Nephron (organoid): ENCODE data around the gene ECE2.
A peak's percentile ranks its signal among the peaks of the same experiment; 100 is the strongest.

ENCODE experiments used
- H3K27ac Mint-ChIP-seq, 3 experiments: 2 replicates each; pipeline ENCODE4 v1.8.0; 2020; ENCODE audit warnings: mixed read lengths in 3 of 3, mild to moderate bottlenecking in 2 of 3, moderate library complexity in 1 of 3
- H3K27me3 Mint-ChIP-seq: 2 replicates; pipeline ENCODE4 v1.8.0; 2021; ENCODE audit warnings: low read depth, mild to moderate bottlenecking, moderate library complexity, mixed read lengths
- H3K36me3 Mint-ChIP-seq: 2 replicates; pipeline ENCODE4 v1.8.0; 2020; ENCODE audit warnings: low read depth, mixed read lengths
- H3K4me1 Mint-ChIP-seq: 2 replicates; pipeline ENCODE4 v1.8.0; 2020; ENCODE audit warnings: mixed read lengths
- H3K4me3 Mint-ChIP-seq, 3 experiments: 2 replicates each; pipeline ENCODE4 v1.8.0; 2020; ENCODE audit warnings: mild to moderate bottlenecking in 3 of 3, mixed read lengths in 3 of 3, moderate library complexity in 2 of 3
- H3K9me3 Mint-ChIP-seq: 2 replicates; pipeline ENCODE4 v1.8.0; 2020; ENCODE audit warnings: mixed read lengths
- TF ChIP-seq, protein P1 (sequence below), 3 experiments: fragments of 200-600 bp; sonication (generic); IDR thresholded peaks; one replicate each; pipeline ENCODE4 v1.5.0; 2021; ENCODE audit warnings: antibody characterized with exemption in 3 of 3; ENCODE audit not compliant: unreplicated experiment in 3 of 3

The ECE2 gene

DNA sequence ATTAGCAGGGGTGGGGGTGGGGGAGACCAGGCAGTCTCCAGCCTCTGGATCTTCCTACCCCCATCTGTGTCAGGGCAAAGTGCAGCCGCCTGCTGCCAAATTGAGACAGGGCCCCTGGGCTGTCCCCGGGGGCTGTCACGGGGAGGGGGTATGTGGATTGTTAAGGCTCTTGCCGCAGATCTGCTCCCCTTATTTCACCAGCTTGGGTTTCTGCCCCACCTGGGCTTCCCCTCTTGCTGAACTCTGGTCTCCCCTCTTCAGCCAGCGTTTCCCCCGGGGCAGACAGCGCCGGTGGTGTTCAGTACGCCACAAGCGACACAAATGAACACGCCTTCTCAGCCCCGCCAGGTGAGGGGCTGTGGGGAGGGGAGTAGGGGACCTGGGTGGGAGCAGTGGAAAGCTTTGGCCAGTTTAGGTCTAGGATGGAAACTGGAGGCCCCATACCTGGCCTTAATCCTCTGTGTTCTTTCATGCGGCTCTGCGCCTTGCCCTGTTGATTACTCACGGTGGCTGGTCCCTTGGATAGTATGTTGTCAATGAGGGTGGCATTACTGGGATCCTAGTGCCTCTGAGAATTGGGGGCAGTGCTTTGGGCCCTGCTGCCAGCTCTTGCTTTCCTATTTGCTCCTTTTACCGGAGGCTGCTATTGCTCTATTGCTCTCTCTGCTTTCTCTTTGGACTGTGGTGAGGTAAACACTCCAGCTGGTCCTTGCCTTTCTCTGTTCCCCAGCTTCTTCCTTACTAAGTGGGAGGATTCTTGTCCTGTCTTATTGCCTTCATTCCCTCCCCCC lies 40.2 kb downstream of the ECE2 start:
- Mint-ChIP-seq H3K4me1 (peaks cover 27% of the 10 kb centered on the region), H3K9me3 (no peaks in the 10 kb centered on the region), H3K4me3 (peak overlapping the region; percentile 87 to 90 (median 89)), H3K27me3 (no peaks in the 10 kb centered on the region), H3K27ac (peak overlapping the region; percentile 75 to 95 (median 90)), H3K36me3 (peaks cover 31% of the 10 kb centered on the region)
- TF ChIP-seq, protein P1, sequence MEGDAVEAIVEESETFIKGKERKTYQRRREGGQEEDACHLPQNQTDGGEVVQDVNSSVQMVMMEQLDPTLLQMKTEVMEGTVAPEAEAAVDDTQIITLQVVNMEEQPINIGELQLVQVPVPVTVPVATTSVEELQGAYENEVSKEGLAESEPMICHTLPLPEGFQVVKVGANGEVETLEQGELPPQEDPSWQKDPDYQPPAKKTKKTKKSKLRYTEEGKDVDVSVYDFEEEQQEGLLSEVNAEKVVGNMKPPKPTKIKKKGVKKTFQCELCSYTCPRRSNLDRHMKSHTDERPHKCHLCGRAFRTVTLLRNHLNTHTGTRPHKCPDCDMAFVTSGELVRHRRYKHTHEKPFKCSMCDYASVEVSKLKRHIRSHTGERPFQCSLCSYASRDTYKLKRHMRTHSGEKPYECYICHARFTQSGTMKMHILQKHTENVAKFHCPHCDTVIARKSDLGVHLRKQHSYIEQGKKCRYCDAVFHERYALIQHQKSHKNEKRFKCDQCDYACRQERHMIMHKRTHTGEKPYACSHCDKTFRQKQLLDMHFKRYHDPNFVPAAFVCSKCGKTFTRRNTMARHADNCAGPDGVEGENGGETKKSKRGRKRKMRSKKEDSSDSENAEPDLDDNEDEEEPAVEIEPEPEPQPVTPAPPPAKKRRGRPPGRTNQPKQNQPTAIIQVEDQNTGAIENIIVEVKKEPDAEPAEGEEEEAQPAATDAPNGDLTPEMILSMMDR (IDR thresholded peaks at IDR 0.05; ENCODE audit: unreplicated experiment in 3 of 3), result no peak

DNA sequence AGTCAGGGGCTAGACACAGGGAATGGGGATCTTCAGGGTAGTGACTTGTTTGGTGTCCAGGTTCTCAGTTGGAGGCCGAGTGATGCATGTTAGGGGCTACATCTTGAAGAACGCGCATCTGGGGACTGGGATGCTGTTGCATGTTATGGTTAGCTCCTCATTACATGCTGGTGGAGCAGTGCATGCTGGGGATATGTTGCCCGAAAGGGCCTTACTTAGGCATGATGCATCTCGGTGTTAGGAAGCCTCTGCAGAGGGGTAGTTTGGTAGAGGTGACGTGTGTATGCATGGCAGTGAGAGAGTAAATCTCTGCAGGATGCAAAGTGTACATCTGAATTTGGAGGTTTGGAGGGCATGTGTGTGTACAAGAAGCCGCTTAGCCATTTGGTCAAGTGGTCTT lies 41.0 kb downstream of the ECE2 start:
- H3K4me3 Mint-ChIP-seq, result peak overlapping the region; percentile 87 to 90 (median 89)
- no peaks in the 10 kb centered on the region for H3K27me3 Mint-ChIP-seq
- H3K27ac Mint-ChIP-seq, result peak overlapping the region; percentile 75 to 95 (median 90)
- TF ChIP-seq, protein P1 (IDR thresholded peaks at IDR 0.05; ENCODE audit: unreplicated experiment in 3 of 3), result no peak
- peaks cover 27% of the 10 kb centered on the region for H3K4me1 Mint-ChIP-seq
- peaks cover 39% of the 10 kb centered on the region for H3K36me3 Mint-ChIP-seq
- H3K9me3 Mint-ChIP-seq, result no peaks in the 10 kb centered on the region

DNA sequence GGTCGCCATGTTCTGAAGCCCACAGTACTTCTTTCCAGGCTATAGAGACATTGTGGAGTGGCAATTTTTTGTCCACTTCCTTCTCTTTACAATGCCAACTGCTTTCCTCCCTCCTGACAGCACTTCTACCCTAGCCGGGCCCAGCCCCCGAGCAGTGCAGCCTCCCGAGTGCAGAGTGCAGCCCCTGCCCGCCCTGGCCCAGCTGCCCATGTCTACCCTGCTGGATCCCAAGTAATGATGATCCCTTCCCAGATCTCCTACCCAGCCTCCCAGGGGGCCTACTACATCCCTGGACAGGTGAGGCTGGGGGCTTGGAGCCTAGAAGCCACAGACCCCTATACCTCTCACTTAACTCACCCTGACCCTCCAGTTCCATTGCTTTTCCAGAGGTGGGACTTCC lies 41.4 kb downstream of the ECE2 start:
- peak overlapping the region; percentile 48 to 95 (median 90) for H3K27ac Mint-ChIP-seq
- no peaks in the 10 kb centered on the region for H3K9me3 Mint-ChIP-seq
- H3K36me3 Mint-ChIP-seq, result peaks cover 42% of the 10 kb centered on the region

DNA sequence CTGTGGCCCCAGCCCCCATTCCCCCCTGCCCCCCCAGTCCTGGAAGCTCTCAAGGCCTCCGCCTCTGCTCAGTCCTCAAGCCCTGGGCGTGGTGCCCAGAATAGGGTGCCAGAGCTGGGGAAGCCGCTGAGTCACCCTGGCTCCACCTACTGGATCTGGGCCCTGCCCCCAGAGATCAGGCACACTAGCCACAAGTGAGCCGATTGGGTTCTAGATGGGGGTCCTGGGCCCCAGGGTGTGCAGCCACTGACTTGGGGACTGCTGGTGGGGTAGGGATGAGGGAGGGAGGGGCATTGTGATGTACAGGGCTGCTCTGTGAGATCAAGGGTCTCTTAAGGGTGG lies 44.3 kb downstream of the ECE2 start:
- no peaks in the 10 kb centered on the region for H3K27me3 Mint-ChIP-seq

More for the DNA sequence above, 41.4 kb downstream of the ECE2 start:
- Mint-ChIP-seq H3K4me3 (peak overlapping the region; percentile 87 to 90 (median 89)), H3K4me1 (peaks cover 27% of the 10 kb centered on the region), H3K27me3 (no peaks in the 10 kb centered on the region)
- TF ChIP-seq, protein P1 (IDR thresholded peaks at IDR 0.05; ENCODE audit: unreplicated experiment in 3 of 3), result no peak

DNA sequence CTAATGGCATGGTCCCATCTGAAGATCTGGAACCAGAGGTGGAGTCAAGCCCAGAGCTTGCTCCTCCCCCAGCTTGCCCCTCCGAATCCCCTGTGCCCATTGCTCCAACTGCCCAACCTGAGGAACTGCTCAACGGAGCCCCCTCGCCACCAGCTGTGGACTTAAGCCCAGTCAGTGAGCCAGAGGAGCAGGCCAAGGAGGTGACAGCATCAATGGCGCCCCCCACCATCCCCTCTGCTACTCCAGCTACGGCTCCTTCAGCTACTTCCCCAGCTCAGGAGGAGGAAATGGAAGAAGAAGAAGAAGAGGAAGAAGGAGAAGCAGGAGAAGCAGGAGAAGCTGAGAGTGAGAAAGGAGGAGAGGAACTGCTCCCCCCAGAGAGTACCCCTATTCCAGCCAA lies 45.8 kb downstream of the ECE2 start:
- Mint-ChIP-seq H3K4me3 (no peak overlapping the region), H3K27me3 (no peaks in the 10 kb centered on the region), H3K4me1 (peaks cover 21% of the 10 kb centered on the region), H3K9me3 (no peaks in the 10 kb centered on the region), H3K27ac (no peak overlapping the region), H3K36me3 (peaks cover 82% of the 10 kb centered on the region)
- TF ChIP-seq, protein P1 (IDR thresholded peaks at IDR 0.05; ENCODE audit: unreplicated experiment in 3 of 3), result no peak

More for the DNA sequence above, 44.3 kb downstream of the ECE2 start:
- no peak overlapping the region for H3K27ac Mint-ChIP-seq
- no peak overlapping the region for H3K4me3 Mint-ChIP-seq
- peaks cover 68% of the 10 kb centered on the region for H3K36me3 Mint-ChIP-seq
- H3K9me3 Mint-ChIP-seq, result no peaks in the 10 kb centered on the region
- TF ChIP-seq, protein P1 (IDR thresholded peaks at IDR 0.05; ENCODE audit: unreplicated experiment in 3 of 3), result no peak
- H3K4me1 Mint-ChIP-seq, result peaks cover 27% of the 10 kb centered on the region
